Mesenteric fat pad (tissue), 1 donor: ENCODE measurements around the gene CNPY2. TPM values are rescaled to one million over a fixed set of nuclear protein-coding genes. Genes with fewer than 3 reads are reported as not detected.
A peak's percentile ranks its signal among the peaks of the same experiment; 100 is the strongest.
"Not testable (repeated sequence)": the region's sequence is repeated elsewhere in the genome, so short reads cannot be mapped to it uniquely, and the experiment has no call there.

Experiments used
- DNase-seq: peaks from one replicate; pipeline ENCODE4 v3.0.0-alpha.2; 2020; ENCODE audit warnings: low spot score
- total RNA-seq: library from RNA; stranded (reverse); fragmentation: NEBNext Ultra II Directional; extraction: Animal tissue kit (Norgen Biotek cat#: 25700); gene quantifications from one replicate; pipeline ENCODE4 v1.2.1, GENCODE V29; 2021
- donor health status: DM: yes; HTN: yes; CAD: no.

Gene CNPY2
- total RNA-seq, 1 donor from 2014 or later = 87.9 TPM

GRCh38 chr12:56333679-56334489 is 18.1 kb upstream of the CNPY2 start, which contains the start of gene PAN2:
TSS of gene PAN2 (minus strand) at chr12:56334000. CDS start at chr12:56333094, 906 bp downstream.
- DNase-seq = peak; percentile 97

GRCh38 chr12:56333197-56333678 is 17.4 kb upstream of the CNPY2 start:
- no peak for DNase-seq

- DNase-seq = no peak
Measured at GRCh38 chr12:56332512-56333196, 16.9 kb upstream of the CNPY2 start.

GRCh38 chr12:56330936-56331490 is 15.2 kb upstream of the CNPY2 start:
- DNase-seq = no peak

- no peak for DNase-seq
Measured at GRCh38 chr12:56326533-56326932, 10.7 kb upstream of the CNPY2 start.

- no peak for DNase-seq
Measured at GRCh38 chr12:56326126-56326525, 10.3 kb upstream of the CNPY2 start.

GRCh38 chr12:56324206-56324605 is 8.4 kb upstream of the CNPY2 start:
- no peak for DNase-seq

- not testable (repeated sequence) for DNase-seq
Measured at GRCh38 chr12:56321610-56322009, 5.8 kb upstream of the CNPY2 start.

- DNase-seq = no peak
Measured at GRCh38 chr12:56321027-56321426, 5.2 kb upstream of the CNPY2 start.

GRCh38 chr12:56317675-56318074 is 1.9 kb upstream of the CNPY2 start:
- DNase-seq = no peak

GRCh38 chr12:56315249-56315621 is 553 bp downstream of the CNPY2 start:
- no peak for DNase-seq

GRCh38 chr12:56311003-56311402 is 4.8 kb downstream of the CNPY2 start:
- DNase-seq = no peak

- DNase-seq = no peak
Measured at GRCh38 chr12:56308714-56309113, 7.1 kb downstream of the CNPY2 start.

- no peak for DNase-seq
Measured at GRCh38 chr12:56307221-56307965, 8.4 kb downstream of the CNPY2 start.

- no peak for DNase-seq
Measured at GRCh38 chr12:56304872-56305590, 10.8 kb downstream of the CNPY2 start.

- no peak for DNase-seq
Measured at GRCh38 chr12:56304276-56304675, 11.5 kb downstream of the CNPY2 start.

- DNase-seq = no peak
Measured at GRCh38 chr12:56300644-56301464, 14.9 kb downstream of the CNPY2 start.

GRCh38 chr12:56299853-56300643 is 15.7 kb downstream of the CNPY2 start, which contains the start of gene CS:
TSS of gene CS (minus strand) at chr12:56300330. CDS start at chr12:56300201, 129 bp downstream.
- peak; percentile 100 for DNase-seq

GRCh38 chr12:56299308-56299852 is 16.4 kb downstream of the CNPY2 start:
- DNase-seq = no peak
